CD4-positive, alpha-beta T cell treated with Interleukin-4 for 4 hours (primary cell): ENCODE measurements around the gene KRTAP5-2.
"Not testable (repeated sequence)": the region's sequence is repeated elsewhere in the genome, so short reads cannot be mapped to it uniquely, and the experiment has no call there.

Source experiments
- DNase-seq: peaks from one replicate; pipeline ENCODE4 v3.0.0-alpha.2; 2020

Gene KRTAP5-2, protein sequence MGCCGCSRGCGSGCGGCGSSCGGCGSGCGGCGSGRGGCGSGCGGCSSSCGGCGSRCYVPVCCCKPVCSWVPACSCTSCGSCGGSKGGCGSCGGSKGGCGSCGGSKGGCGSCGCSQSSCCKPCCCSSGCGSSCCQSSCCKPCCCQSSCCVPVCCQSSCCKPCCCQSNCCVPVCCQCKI

DNA sequence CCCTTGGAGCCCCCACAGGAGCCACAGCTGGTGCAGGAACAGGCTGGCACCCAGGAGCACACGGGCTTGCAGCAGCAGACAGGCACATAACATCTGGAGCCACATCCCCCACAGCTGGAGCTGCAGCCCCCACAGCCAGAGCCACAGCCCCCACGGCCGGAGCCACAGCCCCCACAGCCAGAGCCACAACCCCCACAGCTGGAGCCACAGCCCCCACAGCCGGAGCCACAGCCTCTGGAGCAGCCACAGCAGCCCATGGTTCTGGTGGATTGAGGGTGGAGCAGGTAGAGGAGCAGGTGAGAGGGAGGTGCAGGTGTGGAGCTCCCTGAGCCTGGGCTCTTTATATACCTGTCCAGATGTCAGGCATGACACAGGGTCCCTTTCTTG is at the start of gene KRTAP5-2:
Gene KRTAP5-2 (minus strand): TSS at position 301 of the 387 bp plus-strand sequence. CDS start 44 bp downstream, at position 257.
- no peak for DNase-seq

DNA sequence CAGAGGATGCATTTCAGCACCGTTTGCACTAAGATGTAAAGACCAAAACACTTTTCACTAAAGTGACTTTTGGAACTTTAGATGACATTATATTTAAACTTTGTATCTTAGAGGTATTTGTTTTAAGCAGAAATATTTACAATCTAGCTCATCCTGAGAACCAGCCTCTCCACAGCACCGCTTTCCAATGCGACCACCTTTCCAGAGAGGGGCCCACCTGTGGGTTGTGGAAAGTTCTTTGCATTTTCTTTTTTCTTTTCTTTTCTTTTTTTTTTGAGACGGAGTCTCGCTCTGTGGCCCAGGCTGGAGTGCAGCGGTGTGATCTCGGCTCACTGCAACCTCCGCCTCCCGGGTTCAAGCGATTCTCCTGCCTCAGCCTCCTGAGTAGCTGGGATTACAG is 48.4 kb upstream of the KRTAP5-2 start:
- DNase-seq = not testable (repeated sequence)

DNA sequence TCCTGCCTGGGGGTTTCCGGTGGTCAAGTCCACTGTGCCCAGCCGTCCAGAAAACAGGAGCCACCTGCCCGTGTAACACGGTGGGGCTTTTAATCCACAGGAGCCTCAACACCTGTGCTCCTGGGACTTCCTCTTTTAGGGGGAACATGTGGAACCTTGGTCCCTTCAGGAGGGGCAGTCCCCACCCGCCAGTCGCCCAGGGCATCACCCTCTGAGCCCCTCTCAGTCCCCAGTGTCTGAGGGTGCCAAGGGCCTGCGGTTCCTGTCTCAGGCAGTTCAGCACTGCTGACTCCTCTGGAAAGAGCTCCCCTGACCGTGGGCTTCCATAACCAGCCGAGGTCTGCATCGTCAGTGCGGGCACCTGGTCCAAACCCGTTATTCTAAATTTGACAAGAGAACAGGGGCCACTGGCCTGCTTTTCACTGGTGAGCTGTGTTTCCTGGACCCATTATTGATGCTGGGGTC is 47.3 kb upstream of the KRTAP5-2 start:
- no peak for DNase-seq

DNA sequence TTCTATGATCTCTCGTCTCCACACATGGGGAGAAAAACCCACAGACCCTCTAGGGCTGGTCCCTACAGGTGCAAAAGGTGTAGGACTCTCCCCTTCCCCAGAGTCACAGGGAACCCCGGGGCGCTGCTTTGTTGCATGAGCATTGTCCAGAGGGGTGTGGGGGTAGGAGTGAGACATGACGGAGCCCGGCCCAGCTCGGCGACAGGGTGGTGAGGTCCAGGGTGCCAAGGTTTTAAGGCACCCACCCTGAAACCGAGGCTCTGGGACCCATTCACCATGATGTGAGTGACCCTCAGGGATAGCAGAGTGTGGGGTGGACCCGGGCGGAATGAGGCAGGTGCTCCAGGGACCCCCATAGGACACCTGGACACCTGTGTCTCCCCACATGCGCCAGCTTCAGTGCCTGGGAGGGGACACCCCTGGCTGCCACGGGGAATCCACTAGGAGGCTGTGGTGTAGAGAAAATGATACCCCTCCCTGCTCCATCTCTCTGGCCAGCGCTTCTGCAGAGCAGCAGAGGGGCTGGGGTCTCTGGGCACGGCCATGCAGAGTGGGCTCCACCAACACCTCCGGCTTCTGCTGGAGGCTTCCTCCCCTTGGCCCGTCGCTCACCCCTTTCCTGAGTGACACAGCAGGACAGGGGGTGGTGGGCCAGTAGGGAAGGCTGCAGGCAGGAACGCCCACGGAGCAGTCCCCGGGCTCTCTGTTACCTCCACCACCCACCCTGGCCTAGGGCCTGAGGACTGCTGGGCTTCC is 46.7 kb upstream of the KRTAP5-2 start:
- no peak for DNase-seq

DNA sequence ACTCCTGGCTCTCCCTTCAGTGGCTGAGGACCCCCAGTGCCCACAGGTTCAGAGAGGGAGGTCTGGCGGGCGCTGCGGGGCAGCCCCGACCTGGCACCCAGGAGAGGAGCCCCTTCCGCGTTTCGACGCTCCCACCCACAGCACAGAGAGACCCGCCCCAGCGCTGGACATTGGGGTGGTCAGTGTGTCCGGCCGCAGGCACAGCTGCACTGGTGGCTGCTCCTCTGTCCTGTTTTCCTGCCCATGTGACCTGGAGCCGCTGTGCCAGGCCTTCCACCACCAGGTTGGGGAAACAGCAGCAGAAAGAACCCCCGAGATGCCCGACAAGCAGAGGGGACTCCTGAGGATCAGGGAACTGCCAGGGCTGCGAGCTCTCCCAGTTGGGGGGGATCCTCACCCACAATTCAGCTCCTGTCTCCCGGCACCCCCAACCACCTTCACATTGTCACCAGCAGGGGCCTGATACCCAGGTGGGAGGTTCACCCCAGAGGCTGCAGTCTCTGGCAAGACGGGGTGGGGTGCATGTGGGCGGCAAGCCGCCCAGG is 45.1 kb upstream of the KRTAP5-2 start:
- DNase-seq = no peak

DNA sequence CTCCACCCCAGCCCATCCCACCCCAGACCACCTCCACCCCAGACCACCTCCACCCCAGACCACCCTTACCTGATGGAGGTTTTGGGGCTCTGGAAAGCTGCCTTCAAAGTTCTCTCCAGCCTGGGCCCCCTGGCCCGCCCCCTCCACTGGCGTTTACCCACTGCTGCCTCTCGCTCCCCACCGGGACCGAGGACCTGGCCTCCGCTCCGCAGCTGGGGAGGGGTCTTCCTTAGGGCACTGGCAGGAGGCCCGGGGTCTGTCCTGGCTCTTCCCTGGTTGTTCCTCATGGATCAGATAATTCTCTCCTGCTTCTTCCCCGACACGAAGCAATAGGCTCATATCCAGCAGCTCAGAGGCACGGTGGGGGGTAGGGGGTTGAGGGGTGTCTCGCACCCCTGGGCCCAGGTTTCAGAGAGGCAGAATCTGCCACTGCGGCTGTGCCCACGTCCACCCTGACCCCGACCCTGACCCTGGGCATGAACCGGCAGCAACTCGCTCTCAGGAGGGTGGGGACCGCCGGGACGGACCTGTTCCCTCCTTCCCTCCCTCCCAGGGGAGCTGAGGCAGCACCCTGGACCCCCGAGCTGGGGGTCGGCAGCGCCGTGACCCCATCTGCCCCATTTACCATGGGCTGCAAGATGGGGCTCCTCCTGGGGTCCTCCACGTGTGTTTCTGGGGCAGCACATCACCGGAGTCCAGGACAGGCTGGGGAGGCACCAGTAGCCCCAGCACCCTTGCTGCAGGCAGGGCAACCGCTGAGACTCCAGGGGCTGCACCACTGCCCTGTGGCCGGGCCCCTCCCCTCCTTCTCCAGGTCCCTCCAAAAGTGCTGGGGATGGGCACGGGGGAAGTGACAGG is 44.4 kb upstream of the KRTAP5-2 start:
- DNase-seq = no peak

DNA sequence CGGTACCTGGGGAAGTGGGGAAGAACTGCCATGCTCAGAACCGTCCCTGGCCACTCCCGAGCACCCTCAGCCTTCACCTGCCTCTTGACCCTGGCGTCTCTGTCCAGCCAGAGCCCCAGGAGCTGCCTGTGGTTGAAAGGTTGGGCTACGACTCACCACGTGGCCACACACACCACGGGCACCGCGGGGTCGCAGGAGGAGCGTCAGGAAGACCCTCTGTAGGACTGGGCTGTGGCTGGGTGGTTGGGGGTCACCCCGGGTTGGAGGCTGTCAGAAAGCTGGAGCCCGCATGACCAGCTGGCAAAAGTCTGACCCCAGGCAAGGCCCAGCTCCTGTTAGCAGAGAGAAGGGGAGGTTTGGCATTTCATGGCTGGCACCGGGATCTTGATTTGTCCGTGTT is 43.0 kb upstream of the KRTAP5-2 start:
- DNase-seq = no peak

DNA sequence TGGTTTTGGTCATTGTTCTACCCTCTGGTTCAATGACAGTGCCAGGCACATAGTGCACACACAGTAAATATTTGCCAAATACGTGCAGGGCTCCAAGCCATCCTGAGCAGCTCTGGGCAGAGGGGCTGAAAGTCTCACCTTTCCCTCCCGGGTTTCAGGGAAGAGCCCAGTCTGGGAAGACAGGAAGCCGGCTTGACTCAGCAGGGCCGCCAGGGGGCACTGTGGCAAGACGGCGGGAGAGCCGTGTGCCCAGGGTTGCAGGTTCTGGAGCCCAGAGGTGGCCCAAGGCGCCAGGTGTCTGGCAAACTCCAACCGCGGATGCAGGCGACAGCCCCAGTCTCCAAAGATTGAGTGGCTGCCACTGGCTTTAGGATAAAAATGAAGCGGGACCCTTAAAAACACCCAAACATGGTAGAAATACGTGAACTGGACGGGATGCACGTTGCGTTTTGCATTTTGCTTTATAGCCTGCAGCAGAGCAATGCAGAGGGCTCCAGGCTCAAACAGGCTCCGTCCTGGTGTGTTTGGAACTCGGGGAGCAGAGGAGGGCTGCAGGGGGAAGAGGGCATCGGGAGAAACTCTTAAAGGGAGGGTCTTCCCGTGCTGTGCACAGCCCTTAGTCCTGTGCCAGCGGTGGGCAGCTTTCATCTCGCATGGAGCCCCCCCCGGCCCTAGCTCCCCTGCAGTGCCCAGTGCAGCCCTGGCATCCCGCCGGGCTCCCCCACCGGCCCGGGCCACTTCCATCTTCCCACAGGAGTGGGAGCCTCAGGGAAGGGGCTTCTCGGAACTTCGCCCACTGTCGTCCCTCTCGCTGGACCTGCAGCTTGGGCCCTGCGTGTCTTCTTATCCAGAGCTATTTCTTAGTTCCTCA is 42.2 kb upstream of the KRTAP5-2 start:
- DNase-seq = no peak

DNA sequence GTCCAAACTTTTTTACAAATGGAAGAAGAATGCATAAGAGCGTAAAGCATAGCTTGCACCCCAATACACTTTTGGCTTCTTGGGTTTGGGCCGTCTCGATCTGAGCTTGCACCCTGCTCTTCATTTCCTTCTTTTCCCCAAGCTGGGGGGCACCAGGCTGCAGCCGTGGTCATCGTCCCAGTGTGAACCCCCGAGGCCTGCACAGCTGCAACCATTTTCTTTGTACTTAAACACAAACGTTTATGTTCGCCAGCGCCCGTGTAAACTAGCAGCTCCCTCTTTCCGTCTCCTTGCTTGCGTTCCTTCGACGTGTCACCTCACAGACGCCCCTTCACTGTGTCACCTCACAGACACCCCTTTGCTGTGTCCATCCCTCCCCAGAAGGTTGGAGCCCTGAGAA is 41.6 kb upstream of the KRTAP5-2 start:
- DNase-seq = no peak

DNA sequence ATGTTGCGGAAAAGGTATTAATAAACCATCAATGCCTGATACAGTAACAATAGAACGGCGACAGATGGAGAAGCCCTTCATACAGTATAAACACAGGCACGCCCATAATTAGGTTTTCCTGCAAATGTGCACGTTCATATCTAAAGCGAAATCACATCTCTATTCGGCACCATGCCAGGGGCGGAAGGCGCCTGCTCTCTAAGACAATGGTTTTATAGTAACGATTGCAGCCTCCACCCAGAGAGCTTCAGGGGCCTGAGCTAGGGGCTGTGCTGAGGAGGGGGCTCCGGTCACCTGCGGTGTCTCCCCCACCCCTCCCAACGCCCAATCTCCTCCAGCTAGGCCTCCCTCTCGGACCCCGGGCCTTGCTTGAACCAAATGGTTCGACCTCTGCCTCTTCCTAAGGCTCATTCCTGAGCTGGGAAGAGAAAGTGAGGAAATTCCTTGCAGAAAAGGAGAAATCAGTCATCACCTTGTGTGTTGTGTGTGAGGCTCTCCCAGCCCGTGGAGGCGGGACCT is 41.1 kb upstream of the KRTAP5-2 start:
- no peak for DNase-seq

DNA sequence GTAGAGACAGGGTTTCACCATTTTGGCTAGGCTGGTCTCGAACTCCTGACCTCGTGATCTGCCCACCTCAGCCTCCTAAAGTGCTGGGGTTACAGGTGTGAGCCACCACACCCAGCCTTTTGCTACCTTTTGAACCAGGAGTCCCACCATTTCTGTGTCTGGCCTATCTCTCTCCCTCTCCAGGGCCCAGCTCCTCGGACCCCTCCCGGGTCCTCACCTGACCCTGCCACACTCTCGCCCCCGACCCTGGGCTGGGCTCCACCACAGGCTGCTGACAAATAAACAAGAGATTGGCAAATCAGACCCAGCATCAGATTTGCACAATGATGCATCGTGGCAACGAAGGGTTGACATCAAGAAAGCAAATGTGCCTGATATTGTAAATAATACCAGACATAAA is 40.2 kb upstream of the KRTAP5-2 start:
- no peak for DNase-seq

DNA sequence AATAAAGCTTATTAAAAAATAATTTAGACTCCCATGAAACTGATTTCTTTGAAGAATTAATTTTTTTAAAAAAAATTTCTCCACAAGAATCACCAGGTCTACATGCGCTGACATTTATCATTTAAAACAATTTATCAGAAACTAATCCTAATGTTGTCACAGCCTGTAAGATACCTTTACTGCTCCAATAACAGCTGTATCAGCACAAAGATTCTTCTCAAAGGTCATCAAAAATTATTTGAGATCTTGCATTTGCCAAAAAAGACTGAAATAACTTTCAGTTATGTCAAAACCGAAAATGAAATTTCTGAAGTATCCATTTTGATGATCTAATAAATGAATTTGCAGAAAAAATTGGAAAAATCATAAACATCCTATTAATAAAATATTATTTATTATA is 39.5 kb upstream of the KRTAP5-2 start:
- DNase-seq = no peak

DNA sequence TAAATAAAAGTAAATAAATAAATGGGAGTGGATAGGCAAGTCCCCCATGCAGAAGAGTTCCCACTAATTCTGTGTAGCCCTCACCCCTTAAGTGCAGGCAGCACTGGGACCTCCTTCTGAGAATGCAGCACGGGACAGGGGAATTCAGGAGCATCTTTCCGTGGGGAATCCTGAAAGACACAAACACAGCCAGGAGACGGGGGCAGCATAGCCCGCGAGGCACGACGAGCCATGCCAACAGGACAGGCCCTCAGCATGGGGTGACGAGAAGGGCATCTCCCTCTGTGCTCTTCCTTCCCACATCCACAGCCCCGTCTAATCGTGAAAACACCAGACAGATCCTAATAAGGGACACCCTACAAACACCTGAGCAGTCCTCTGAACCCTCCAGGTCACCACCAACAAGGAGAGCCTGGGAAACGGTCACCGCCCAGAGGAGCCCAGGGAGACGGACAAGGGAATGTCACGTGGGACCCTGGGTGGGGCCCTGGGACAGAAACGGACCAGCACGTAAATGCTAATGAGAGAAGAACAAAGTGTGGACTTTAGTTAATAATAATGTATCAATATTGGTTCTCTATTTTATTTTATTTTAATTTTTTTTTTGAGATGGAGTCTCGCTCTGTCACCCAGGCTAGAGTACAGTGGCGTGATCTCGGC is 38.3 kb upstream of the KRTAP5-2 start:
- DNase-seq = no peak

DNA sequence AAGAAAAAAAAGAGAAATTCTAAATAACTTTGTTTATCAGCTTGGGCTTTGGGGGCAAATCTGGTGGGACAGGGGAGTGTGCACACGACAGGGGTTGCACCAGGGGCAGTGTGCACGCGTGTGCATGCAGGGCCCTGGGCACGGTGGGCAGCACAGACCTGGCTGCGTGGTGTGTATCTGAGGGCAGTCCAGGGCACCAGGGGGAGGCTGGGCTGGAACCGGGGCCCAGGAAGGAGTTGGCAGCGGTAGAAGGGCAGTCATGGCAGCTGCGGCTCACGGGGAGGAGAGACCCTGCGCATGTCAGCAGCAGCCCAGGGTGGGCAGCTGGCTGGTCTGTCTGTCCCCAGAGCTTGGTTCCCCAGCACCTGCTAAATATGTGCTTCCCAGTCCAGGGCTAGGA is 35.8 kb upstream of the KRTAP5-2 start:
- DNase-seq = no peak

DNA sequence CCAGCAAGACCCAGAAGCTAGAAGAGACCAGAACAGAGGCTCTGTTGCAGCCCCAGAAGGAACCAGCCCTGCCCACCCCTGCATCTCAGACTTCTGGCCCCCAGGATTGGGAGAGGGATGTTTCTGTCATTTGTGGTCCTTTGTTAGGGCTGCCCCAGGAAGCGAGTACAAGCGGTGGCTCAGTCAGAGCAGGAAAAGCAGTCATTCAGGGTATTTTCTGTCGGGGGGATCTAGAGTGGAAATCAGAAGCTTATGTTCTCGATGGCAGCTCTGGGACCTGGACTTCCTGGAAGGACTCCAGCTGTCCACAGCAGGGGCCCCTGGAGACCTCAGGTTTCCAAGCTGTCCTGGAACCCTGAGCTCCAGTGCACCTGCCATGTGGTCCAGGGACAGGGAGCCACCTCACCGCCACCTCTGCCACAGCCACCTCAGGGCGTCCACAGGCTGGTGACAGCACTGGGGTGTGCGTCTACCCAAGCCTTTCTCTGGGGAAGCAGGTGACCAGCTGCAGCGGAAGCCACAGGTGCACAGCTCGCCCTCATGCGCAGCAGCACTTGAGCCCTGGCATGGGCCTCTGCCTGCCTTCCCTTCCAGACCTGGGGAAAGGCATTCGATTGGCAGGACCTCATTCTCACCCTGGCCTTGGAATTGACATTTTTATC is 34.1 kb upstream of the KRTAP5-2 start:
- no peak for DNase-seq

DNA sequence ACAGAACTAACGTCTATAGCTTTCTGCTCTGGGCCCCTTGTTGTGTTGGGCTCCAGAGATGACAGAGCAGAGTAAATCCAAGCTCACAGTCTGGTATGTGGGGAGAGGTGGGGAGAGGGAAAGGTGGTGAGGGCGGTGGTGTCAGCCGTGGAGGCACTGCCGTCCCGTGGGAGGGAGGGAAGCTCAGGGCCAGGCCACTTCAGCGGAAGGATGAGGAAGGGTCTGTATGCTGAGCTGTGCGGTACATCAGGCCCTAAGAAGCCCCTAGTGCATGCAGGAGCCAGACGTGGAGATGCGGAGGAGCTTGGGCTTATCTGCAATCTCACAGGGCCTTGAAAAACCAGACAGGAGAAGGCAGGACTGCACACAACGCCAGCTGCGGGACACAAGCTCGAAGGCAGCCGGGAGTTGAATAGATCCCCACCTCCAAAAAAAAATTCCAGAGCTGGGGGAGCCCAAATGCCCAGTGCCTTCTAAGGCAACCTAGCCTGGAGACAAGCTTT is 33.0 kb upstream of the KRTAP5-2 start:
- DNase-seq = no peak

DNA sequence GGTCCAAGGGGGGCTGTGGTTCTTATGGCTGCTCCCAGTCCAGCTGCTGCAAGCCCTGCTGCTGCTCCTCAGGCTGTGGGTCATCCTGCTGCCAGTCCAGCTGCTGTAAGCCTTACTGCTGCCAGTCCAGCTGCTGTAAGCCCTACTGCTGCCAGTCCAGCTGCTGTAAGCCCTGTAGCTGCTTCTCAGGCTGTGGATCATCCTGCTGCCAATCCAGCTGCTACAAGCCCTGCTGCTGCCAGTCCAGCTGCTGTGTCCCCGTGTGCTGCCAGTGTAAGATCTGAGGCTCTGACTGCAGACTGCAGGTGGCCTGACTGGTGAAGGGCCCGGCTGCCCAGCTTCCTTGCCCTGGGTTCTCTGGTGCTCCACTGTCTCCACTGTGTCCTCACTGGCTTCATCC is 32.2 kb upstream of the KRTAP5-2 start:
- DNase-seq = no peak

DNA sequence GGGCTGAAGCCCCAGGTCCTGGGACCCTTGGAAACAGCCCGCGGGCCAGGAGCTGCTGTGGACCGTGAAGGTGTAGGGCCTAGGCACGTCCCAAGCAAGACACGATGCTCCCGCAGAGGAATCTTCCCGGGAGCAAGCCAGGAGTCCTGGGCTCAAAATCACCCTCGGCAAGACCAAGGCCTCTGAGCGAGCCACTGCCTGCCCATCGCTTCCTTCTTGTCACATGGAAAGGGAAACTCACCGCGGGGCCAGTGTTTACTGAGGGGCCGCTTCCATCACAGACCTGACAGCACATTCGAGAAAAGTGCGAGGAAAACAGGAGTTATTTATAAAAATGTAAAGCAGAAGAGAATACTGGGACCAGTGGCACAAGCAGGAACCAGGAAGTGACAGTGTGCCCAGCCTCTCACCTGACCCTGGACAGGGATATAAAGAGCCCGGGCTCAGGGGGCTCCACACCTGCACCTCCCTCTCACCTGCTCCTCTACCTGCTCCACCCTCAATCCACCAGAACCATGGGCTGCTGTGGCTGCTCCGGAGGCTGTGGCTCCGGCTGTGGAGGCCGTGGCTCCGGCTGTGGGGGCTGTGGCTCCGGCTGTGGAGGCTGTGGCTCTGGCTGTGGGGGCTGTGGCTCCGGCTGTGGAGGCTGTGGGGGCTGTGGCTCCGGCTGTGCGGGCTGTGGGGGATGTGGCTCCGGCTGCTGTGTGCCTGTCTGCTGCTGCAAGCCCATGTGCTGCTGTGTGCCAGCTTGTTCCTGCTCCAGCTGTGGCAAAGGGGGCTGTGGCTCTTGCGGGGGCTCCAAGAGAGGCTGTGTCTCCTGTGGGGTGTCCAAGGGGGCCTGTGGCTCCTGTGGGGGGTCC is 31.5 kb upstream of the KRTAP5-2 start, which contains the start of gene KRTAP5-5:
Gene KRTAP5-5 (plus strand): TSS at position 450 of the 860 bp plus-strand sequence. CDS start 66 bp downstream, at position 516.
- no peak for DNase-seq

DNA sequence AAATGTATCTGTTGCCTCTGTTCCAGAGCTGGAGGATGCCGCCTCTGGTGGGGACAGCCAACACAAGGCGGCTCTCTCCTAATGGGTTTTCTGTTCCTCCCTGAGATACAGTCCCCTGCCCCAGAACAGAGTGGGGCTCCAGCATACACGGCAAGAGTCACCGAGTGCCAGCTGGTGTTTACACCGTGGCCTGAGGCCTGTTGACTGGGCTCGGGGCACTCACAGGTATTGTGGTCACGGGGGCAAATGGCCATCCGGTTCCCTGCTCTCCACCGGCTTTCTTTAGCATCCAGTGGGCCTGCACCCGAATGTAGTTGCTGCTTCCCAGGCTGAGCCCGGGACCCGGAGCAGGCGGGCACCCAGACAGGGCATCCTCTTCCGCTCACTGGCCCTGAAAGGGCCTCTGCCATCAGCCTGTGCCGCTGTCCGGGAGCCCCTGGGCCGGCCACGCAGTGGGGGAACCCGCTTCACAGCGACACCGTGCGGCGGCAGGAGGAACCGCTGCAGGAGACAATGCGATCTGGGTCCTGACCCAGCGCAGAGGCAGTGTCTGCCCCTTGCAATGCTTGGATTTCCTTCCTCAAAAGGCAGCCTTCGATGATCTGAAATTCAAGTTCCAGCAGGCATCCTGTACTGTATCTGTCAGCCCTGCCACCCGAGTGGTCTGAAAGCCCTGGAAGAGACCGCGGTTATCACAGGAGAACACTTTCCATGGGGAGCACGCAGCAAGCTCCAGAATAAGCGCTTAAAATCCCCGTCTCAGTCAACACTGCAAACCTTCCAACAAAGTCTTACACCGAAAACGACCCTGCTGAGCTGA is 30.6 kb upstream of the KRTAP5-2 start:
- peak; percentile 52 for DNase-seq
